ENCODE measurements around the gene COL25A1. TPM values are rescaled to one million over a fixed set of nuclear protein-coding genes. Genes with fewer than 3 reads are reported as not detected.

The COL25A1 gene
- polyA plus RNA-seq, 1 donor, result 2.5 TPM

DNA sequence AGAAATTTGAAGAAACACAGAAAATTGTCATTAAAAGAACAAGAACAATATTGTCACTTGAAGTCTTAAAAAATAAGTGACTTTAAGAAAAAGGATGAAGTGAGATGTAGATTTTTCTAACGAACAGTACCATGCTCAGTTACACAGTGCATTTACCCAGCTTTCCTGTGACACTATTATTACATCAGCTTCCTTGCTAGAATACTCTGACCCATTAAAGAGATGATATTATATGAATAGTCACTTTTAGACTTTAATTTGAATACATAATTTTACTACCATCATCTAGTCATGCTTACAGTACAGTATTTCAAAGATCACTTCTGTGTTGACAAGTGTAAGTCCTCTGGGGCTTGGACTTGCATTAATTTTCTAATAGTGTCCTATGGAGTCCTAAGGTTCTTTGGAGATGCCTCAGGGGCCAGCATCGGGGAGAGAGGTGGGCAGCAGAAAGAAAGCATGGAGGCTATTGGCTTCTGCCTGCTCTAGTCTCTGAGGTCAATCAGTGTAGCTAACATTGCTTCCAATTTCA lies 10.7 kb downstream of the COL25A1 start:
- H3K4me1 ChIP-seq (ENCODE audit: control insufficient read depth, insufficient read depth, low read length), result no peaks in the 10 kb centered on the region
- H3K27me3 ChIP-seq (ENCODE audit: control insufficient read depth, insufficient read depth, low read length), result no peaks in the 10 kb centered on the region
- H3K27ac ChIP-seq (ENCODE audit: low read length), result no peak overlapping the region
- no peaks in the 10 kb centered on the region for H3K9me3 ChIP-seq (ENCODE audit: control insufficient read depth, low read depth, low read length)
- no peaks in the 10 kb centered on the region for H3K36me3 ChIP-seq (ENCODE audit: control insufficient read depth, insufficient read depth, low read length)
- H3K4me3 ChIP-seq (ENCODE audit: low read length), result no peak overlapping the region
- WGBS (ENCODE audit: insufficient coverage, low lambda C conversion rate), result 80% methylated on average over 1 of the region's 2 CpGs
- DNase-seq, result no peak

DNA sequence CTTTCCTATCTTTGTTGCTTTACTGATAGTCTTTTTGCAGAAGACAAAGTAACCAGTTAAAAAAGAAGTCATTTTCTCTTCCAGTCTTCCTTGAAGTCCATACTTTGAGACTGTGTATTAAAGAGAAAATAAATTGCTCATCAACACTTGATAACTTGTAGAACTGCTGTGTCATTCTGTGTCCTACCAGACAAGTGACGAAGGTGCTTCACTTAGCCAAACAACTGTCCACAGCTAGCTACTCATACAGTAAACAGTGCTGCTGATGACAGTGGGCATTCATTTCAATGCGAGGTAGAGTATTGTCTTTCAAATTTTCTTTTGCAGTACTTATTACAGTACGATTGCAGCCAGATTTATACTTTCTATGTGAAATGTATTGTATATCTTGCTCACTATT lies 11.5 kb downstream of the COL25A1 start:
- Histone ChIP-seq H3K27me3 (ENCODE audit: control insufficient read depth, insufficient read depth, low read length) (no peaks in the 10 kb centered on the region), H3K4me3 (ENCODE audit: low read length) (no peak overlapping the region), H3K36me3 (ENCODE audit: control insufficient read depth, insufficient read depth, low read length) (no peaks in the 10 kb centered on the region), H3K9me3 (ENCODE audit: control insufficient read depth, low read depth, low read length) (no peaks in the 10 kb centered on the region), H3K4me1 (ENCODE audit: control insufficient read depth, insufficient read depth, low read length) (no peaks in the 10 kb centered on the region), H3K27ac (ENCODE audit: low read length) (no peak overlapping the region)
- DNase-seq, result no peak
- WGBS (ENCODE audit: insufficient coverage, low lambda C conversion rate), result 100% methylated on average over 1 of the region's 3 CpGs

DNA sequence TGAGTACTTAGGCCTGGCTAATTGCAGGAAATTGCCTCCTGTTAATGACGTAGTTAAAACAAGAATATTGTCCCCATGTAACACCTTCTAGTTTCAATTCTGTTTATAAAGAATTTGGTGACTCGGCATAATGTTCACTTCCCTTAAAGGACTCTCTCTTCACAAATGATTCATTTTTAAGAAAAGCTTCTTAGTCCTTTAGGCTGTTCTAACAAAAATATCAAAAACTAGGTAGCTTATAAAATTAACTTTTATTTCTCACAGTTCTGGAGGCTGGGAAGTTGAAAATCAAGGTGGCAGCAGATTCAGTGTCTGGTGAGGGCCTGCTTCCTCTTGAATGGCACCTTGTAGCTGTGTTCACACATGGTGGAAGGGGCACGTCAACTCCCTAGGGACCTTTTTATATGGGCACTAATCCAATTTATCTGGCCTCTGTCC lies 23.8 kb downstream of the COL25A1 start:
- Histone ChIP-seq H3K4me3 (ENCODE audit: low read length) (no peak overlapping the region), H3K4me1 (ENCODE audit: control insufficient read depth, insufficient read depth, low read length) (no peaks in the 10 kb centered on the region), H3K27me3 (ENCODE audit: control insufficient read depth, insufficient read depth, low read length) (no peaks in the 10 kb centered on the region), H3K27ac (ENCODE audit: low read length) (no peak overlapping the region), H3K9me3 (ENCODE audit: control insufficient read depth, low read depth, low read length) (no peaks in the 10 kb centered on the region), H3K36me3 (ENCODE audit: control insufficient read depth, insufficient read depth, low read length) (no peaks in the 10 kb centered on the region)
- DNase-seq, result no peak
- WGBS (ENCODE audit: insufficient coverage, low lambda C conversion rate), result 70% methylated on average over 2 of the region's 3 CpGs

DNA sequence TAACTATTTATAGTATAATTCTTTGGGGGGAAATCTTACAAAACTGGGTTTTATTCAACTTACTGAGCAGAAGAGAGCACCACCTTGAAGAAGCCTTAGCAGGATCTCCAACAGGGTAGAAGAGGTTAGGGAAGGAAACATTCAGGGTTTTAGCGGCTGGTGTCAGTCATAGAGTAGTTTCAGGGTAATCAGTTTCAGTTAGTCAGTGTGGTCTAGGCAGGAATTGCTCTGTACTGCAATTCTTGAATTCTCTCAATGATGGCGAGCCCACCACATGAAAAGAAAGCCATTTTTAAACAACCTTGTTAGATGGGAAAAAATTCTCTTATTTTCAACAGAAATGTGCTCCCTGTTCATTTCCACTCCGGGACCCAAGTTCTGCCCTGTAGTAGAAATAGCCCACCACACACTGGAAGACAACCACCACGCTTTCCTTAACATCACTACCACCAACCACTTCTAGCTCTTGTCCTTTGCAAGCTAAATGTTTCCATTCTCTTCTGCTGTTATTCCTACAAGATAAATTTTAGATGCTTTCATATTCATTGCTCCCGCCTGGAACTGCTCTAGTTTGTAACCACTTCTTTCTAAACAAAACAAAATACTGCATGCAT lies 25.9 kb downstream of the COL25A1 start:
- Histone ChIP-seq H3K4me1 (ENCODE audit: control insufficient read depth, insufficient read depth, low read length) (no peaks in the 10 kb centered on the region), H3K4me3 (ENCODE audit: low read length) (no peak overlapping the region), H3K27ac (ENCODE audit: low read length) (no peak overlapping the region), H3K36me3 (ENCODE audit: control insufficient read depth, insufficient read depth, low read length) (no peaks in the 10 kb centered on the region), H3K9me3 (ENCODE audit: control insufficient read depth, low read depth, low read length) (no peaks in the 10 kb centered on the region), H3K27me3 (ENCODE audit: control insufficient read depth, insufficient read depth, low read length) (no peaks in the 10 kb centered on the region)
- DNase-seq, result no peak
- WGBS (ENCODE audit: insufficient coverage, low lambda C conversion rate), result 88% methylated on average over 3 of the region's 5 CpGs

DNA sequence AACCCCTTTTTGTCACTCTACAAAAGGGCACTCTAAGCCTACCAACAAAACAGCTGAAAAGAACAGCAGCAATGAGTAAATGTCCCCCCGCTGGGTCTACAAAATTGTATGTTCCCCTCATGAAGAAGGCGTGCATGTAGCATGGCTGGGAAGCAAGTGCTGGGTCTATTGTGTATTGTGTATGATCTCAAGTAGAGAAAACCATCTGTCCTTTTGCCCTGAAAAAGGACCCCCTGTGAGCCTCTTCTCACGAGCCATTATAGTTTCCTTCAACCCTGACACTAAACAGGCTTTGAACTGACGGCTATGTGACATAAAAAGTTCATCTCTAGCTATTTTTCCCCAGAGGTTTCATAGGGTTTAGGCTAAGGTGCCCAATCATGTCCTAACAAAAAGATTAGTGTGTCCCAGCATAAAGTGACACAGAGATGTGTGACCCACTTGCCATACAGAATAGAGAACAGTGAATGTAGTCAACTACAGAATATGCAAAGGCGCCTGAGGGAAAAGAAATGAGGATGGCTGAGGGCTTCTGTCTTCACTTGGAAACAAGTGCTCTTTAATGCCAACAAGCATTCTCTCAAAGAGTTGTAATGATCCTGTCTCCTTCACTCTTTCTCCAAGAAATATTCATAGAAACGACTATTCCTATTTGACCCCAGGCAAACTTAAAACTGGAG lies 27.3 kb downstream of the COL25A1 start:
- H3K27me3 ChIP-seq (ENCODE audit: control insufficient read depth, insufficient read depth, low read length), result no peaks in the 10 kb centered on the region
- no peak overlapping the region for H3K4me3 ChIP-seq (ENCODE audit: low read length)
- H3K27ac ChIP-seq (ENCODE audit: low read length), result no peak overlapping the region
- H3K36me3 ChIP-seq (ENCODE audit: control insufficient read depth, insufficient read depth, low read length), result no peaks in the 10 kb centered on the region
- 100% methylated on average over 1 of the region's 6 CpGs for WGBS (ENCODE audit: insufficient coverage, low lambda C conversion rate)
- DNase-seq, result no peak
- H3K4me1 ChIP-seq (ENCODE audit: control insufficient read depth, insufficient read depth, low read length), result no peaks in the 10 kb centered on the region
- no peaks in the 10 kb centered on the region for H3K9me3 ChIP-seq (ENCODE audit: control insufficient read depth, low read depth, low read length)

DNA sequence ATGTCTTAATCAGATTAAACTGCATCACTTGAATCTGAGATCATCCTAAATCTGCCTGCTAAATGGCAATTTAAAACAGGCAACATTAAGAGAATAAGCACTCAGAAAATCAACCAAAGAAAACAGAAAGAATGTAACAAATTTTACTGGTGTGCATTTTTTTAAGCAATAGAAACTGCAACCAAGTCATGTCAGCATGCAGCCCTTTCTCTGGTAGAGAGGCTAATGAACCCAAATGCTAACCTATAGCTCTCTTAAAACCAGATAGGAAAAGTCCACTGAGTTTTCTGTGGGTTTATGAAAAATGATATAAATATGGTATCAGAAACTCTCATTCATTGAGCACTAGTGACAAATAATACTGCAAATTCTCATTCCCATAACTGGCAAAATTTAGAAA lies 35.6 kb downstream of the COL25A1 start:
- DNase-seq, result no peak
- no peaks in the 10 kb centered on the region for H3K4me1 ChIP-seq (ENCODE audit: control insufficient read depth, insufficient read depth, low read length)
- no peak overlapping the region for H3K27ac ChIP-seq (ENCODE audit: low read length)
- H3K27me3 ChIP-seq (ENCODE audit: control insufficient read depth, insufficient read depth, low read length), result no peaks in the 10 kb centered on the region
- no peaks in the 10 kb centered on the region for H3K36me3 ChIP-seq (ENCODE audit: control insufficient read depth, insufficient read depth, low read length)
- H3K9me3 ChIP-seq (ENCODE audit: control insufficient read depth, low read depth, low read length), result no peaks in the 10 kb centered on the region
- no peak overlapping the region for H3K4me3 ChIP-seq (ENCODE audit: low read length)

DNA sequence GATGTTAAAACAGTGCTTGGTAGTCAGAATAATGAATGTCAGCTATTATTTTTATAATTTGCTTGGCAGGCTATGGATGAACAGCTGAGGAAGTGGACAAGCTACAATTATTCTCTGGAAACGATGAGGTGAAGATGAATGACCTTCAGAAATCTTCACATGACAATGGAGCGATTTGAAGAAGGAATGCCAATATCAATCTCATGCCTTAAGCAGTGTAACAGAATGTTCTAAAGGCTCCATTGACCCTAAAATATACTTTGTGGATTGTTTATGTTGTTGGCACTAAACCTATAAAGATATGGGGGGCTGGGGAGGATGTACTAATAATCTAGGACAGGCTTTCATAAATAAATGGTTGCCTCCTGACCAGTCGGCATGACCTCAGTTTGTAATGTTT lies 36.2 kb downstream of the COL25A1 start:
- DNase-seq, result no peak
- no peak overlapping the region for H3K4me3 ChIP-seq (ENCODE audit: low read length)
- no peaks in the 10 kb centered on the region for H3K27me3 ChIP-seq (ENCODE audit: control insufficient read depth, insufficient read depth, low read length)
- 14% methylated on average over 1 of the region's 3 CpGs for WGBS (ENCODE audit: insufficient coverage, low lambda C conversion rate)
- no peaks in the 10 kb centered on the region for H3K4me1 ChIP-seq (ENCODE audit: control insufficient read depth, insufficient read depth, low read length)
- no peak overlapping the region for H3K27ac ChIP-seq (ENCODE audit: low read length)
- no peaks in the 10 kb centered on the region for H3K36me3 ChIP-seq (ENCODE audit: control insufficient read depth, insufficient read depth, low read length)
- no peaks in the 10 kb centered on the region for H3K9me3 ChIP-seq (ENCODE audit: control insufficient read depth, low read depth, low read length)

DNA sequence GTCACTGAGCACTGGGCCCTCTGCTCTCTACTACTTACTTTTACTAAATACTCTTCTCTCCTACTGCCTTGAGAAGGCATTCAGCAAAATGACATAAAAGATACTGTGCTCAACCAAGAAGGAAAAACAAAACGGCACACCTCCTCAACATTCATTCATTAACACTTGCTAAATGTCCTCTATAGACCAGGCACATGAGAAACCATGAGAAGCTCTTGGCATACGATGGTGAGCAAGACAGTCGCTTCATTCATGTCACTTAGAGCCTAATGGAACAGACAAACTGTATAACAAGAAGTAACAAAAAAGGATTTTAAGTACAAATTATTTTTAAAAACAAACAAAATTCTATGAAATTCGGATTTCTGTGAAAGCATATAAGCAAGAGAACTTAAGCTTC lies 38.7 kb downstream of the COL25A1 start:
- no peak overlapping the region for H3K4me3 ChIP-seq (ENCODE audit: low read length)
- no peaks in the 10 kb centered on the region for H3K27me3 ChIP-seq (ENCODE audit: control insufficient read depth, insufficient read depth, low read length)
- H3K9me3 ChIP-seq (ENCODE audit: control insufficient read depth, low read depth, low read length), result no peaks in the 10 kb centered on the region
- no peaks in the 10 kb centered on the region for H3K36me3 ChIP-seq (ENCODE audit: control insufficient read depth, insufficient read depth, low read length)
- H3K4me1 ChIP-seq (ENCODE audit: control insufficient read depth, insufficient read depth, low read length), result no peaks in the 10 kb centered on the region
- no peak for DNase-seq
- H3K27ac ChIP-seq (ENCODE audit: low read length), result no peak overlapping the region
- WGBS (ENCODE audit: insufficient coverage, low lambda C conversion rate), result 100% methylated on average over 1 of the region's 4 CpGs

DNA sequence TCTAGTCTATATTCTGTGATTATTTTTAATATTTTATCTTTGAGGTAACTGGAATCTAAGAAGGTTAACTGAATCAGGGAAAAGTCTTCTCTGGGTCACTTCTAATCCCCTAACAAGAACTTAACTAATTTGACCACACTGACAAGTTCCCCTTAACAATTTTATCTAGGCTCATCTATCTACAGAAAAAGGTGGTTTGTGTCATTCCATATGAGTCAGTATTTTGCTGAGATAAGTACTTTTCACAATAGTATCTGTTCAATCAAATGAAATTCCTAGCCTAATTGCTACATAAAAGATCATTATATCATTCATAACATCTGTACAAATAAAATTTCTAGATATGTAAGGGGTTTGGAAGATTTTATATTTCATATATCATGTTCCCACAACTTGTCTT lies 45.6 kb downstream of the COL25A1 start:
- no peak for DNase-seq
- no peaks in the 10 kb centered on the region for H3K27me3 ChIP-seq (ENCODE audit: control insufficient read depth, insufficient read depth, low read length)
- no peaks in the 10 kb centered on the region for H3K9me3 ChIP-seq (ENCODE audit: control insufficient read depth, low read depth, low read length)
- H3K27ac ChIP-seq (ENCODE audit: low read length), result no peak overlapping the region
- no peak overlapping the region for H3K4me3 ChIP-seq (ENCODE audit: low read length)
- H3K4me1 ChIP-seq (ENCODE audit: control insufficient read depth, insufficient read depth, low read length), result no peaks in the 10 kb centered on the region
- H3K36me3 ChIP-seq (ENCODE audit: control insufficient read depth, insufficient read depth, low read length), result no peaks in the 10 kb centered on the region

DNA sequence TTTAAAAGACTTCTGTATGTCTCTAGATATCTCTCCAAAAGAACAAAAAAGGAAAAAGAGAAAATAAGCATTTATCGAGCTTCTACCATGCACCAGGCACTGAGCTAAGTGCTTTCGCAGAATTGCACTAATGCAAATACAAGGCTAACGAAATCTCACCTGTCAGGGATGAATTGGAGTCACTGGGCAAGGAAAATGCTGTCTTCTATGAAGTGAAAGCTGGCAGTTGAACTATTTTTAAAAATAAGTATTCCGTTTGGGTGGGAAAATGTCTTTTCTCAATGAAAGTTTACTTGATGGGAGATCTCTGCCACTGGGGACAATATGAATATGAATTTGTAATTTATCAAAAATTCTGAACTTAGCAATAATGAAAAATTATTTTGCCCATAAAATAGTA lies 47.6 kb downstream of the COL25A1 start:
- H3K36me3 ChIP-seq (ENCODE audit: control insufficient read depth, insufficient read depth, low read length), result no peaks in the 10 kb centered on the region
- no peaks in the 10 kb centered on the region for H3K4me1 ChIP-seq (ENCODE audit: control insufficient read depth, insufficient read depth, low read length)
- H3K27ac ChIP-seq (ENCODE audit: low read length), result no peak overlapping the region
- H3K4me3 ChIP-seq (ENCODE audit: low read length), result no peak overlapping the region
- no peaks in the 10 kb centered on the region for H3K9me3 ChIP-seq (ENCODE audit: control insufficient read depth, low read depth, low read length)
- DNase-seq, result no peak
- H3K27me3 ChIP-seq (ENCODE audit: control insufficient read depth, insufficient read depth, low read length), result no peaks in the 10 kb centered on the region
- WGBS (ENCODE audit: insufficient coverage, low lambda C conversion rate), result 89% methylated on average over 3 of the region's 4 CpGs

DNA sequence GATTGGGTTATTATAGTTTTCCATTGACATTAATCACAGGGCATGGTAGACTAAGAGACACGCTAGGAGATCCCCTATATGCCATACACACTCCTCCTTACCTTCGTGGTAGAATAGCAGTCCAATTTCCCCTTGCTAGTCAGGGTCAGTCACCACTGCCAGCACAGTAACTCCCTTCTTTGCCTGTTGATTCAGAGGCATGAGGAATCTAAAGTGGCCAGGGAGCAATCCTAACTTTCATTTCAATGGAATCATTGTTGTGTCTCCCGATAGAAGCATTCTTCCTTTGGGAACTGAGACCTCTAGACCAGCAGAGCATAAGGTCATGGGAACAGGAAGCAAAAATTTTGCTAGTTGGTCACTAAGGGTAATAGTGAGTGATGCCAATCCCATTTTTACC lies 51.1 kb downstream of the COL25A1 start:
- Histone ChIP-seq H3K4me1 (ENCODE audit: control insufficient read depth, insufficient read depth, low read length) (no peaks in the 10 kb centered on the region), H3K27ac (ENCODE audit: low read length) (no peak overlapping the region), H3K36me3 (ENCODE audit: control insufficient read depth, insufficient read depth, low read length) (no peaks in the 10 kb centered on the region), H3K27me3 (ENCODE audit: control insufficient read depth, insufficient read depth, low read length) (no peaks in the 10 kb centered on the region), H3K4me3 (ENCODE audit: low read length) (no peak overlapping the region), H3K9me3 (ENCODE audit: control insufficient read depth, low read depth, low read length) (no peaks in the 10 kb centered on the region)
- WGBS (ENCODE audit: insufficient coverage, low lambda C conversion rate), result 100% methylated on average over 1 of the region's 3 CpGs
- no peak for DNase-seq

All from large intestine (tissue), 3 donors.